Left ventricle myocardium inferior (tissue), 1 donor: ENCODE results near the gene ATP2C2. TPM values are rescaled to one million over a fixed set of nuclear protein-coding genes. Genes with fewer than 3 reads are reported as not detected.

ENCODE experiments used
- DNase-seq: peaks from one replicate; pipeline ENCODE4 v3.0.0-alpha.2; 2020
- H3K27ac ChIP-seq: fragments of 200-600 bp; replicated peaks from 2 replicates; pipeline ENCODE4 v1.8.0; 2021
- H3K27me3 ChIP-seq: fragments of 200-600 bp; 2 replicates; pipeline ENCODE4 v1.8.0; 2021; ENCODE audit warnings: low read depth
- H3K36me3 ChIP-seq: fragments of 200-600 bp; 2 replicates; pipeline ENCODE4 v1.8.0; 2021
- H3K4me1 ChIP-seq: fragments of 200-600 bp; 2 replicates; pipeline ENCODE4 v1.8.0; 2021
- H3K4me3 ChIP-seq: fragments of 200-600 bp; 2 replicates; pipeline ENCODE4 v1.8.0; 2021; ENCODE audit warnings: mild to moderate bottlenecking, moderate library complexity
- H3K9me3 ChIP-seq: fragments of 200-600 bp; replicated peaks from 2 replicates; pipeline ENCODE4 v1.8.0; 2021
- CTCF ChIP-seq: fragments of 200-600 bp; IDR thresholded peaks from 2 replicates; pipeline ENCODE4 v1.8.0; 2021; ENCODE audit warnings: antibody characterized with exemption, mild to moderate bottlenecking, borderline replicate concordance
- intact Hi-C: fragments of 100-400 bp; cut with micrococcal nuclease; formaldehyde crosslinking; loops from one replicate; pipeline ENCODE4 v1.11.0; 2022
- total RNA-seq: library from RNA; stranded (reverse); fragmentation: NEBNext Ultra II Directional; extraction: Animal tissue kit (Norgen Biotek cat#: 25700); gene quantifications from one replicate; pipeline ENCODE4 v1.2.1, GENCODE V29; 2021
- donor health status: DM: no; HTN: yes; CAD: no; lungs with severe emphysema.

ATP2C2 gene
- total RNA-seq, 1 donor from 2014 or later = not detected

DNA sequence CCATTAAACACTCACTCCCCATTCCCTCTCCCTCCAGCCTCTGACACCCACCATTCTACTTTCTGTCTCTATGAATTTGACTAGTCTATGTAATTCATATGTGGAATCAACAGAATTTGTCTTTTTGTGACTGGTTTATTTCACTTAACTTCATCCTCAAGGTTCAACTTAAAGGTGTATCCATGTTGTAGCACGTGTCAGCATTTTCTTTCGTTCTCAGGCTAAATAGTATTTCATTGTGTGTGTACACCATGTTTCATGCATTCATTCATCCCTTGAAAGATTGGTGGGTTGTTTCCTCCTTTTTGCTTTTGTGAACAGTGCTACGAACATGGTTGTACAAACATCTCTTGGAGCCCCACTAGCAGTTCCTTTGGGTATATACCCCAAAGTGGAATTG, 36.0 kb downstream of the ATP2C2 start:
- intact Hi-C loops = no loop called here
- Histone ChIP-seq H3K9me3 (no peaks in the 10 kb centered on the region), H3K4me3 (no peak overlapping the region), H3K4me1 (no peaks in the 10 kb centered on the region), H3K36me3 (no peaks in the 10 kb centered on the region), H3K27ac (no peak overlapping the region), H3K27me3 (peaks cover 64% of the 10 kb centered on the region)
- TF ChIP-seq CTCF = no peak
- no peak for DNase-seq

- Histone ChIP-seq H3K4me3 (no peak overlapping the region), H3K9me3 (no peaks in the 10 kb centered on the region), H3K27ac (no peak overlapping the region), H3K4me1 (no peaks in the 10 kb centered on the region), H3K27me3 (peaks cover 64% of the 10 kb centered on the region), H3K36me3 (no peaks in the 10 kb centered on the region)
- intact Hi-C loops = no loop called here
- no peak for DNase-seq
- no peak for TF ChIP-seq CTCF
Observed at GRCh38 chr16:84404936-84405639, 36.8 kb downstream of the ATP2C2 start.

- no peak for TF ChIP-seq CTCF
- H3K27me3 ChIP-seq = peaks cover 64% of the 10 kb centered on the region
- H3K36me3 ChIP-seq = no peaks in the 10 kb centered on the region
- H3K4me1 ChIP-seq = no peaks in the 10 kb centered on the region
- intact Hi-C loops = no loop called here
- no peaks in the 10 kb centered on the region for H3K9me3 ChIP-seq
- H3K4me3 ChIP-seq = no peak overlapping the region
- H3K27ac ChIP-seq = no peak overlapping the region
- no peak for DNase-seq
Observed at GRCh38 chr16:84406006-84406963, 37.9 kb downstream of the ATP2C2 start.

- intact Hi-C loops = no loop called here
- no peak overlapping the region for H3K4me3 ChIP-seq
- H3K27me3 ChIP-seq = peaks cover 60% of the 10 kb centered on the region
- no peak overlapping the region for H3K27ac ChIP-seq
- no peaks in the 10 kb centered on the region for H3K4me1 ChIP-seq
- DNase-seq = no peak
- TF ChIP-seq CTCF = no peak
- H3K36me3 ChIP-seq = no peaks in the 10 kb centered on the region
- no peaks in the 10 kb centered on the region for H3K9me3 ChIP-seq
Observed at GRCh38 chr16:84407588-84408313, 39.4 kb downstream of the ATP2C2 start.

GRCh38 chr16:84408314-84408690, 40.0 kb downstream of the ATP2C2 start:
- TF ChIP-seq CTCF = no peak
- Histone ChIP-seq H3K4me3 (no peak overlapping the region), H3K27me3 (peaks cover 59% of the 10 kb centered on the region), H3K36me3 (no peaks in the 10 kb centered on the region), H3K27ac (no peak overlapping the region), H3K9me3 (no peaks in the 10 kb centered on the region), H3K4me1 (no peaks in the 10 kb centered on the region)
- intact Hi-C loops = no loop called here
- no peak for DNase-seq
